Measurements from ENCODE around the gene AVL9. TPM values are rescaled to one million over a fixed set of nuclear protein-coding genes. Genes with fewer than 3 reads are reported as not detected.
"Not testable (repeated sequence)": the region's sequence is repeated elsewhere in the genome, so short reads cannot be mapped to it uniquely, and the experiment has no call there.

The AVL9 gene
- total RNA-seq, 1 experiment from 2014 or later, result 9.3 TPM

- H3K4me3 ChIP-seq, H3K36me3 ChIP-seq, H3K27me3 ChIP-seq, DNase-seq, H3K9me3 ChIP-seq: not testable (repeated sequence)
Measured at GRCh38 chr7:32636725-32637462, 141.6 kb downstream of the AVL9 start.

GRCh38 chr7:32637611-32638010 lies 142.3 kb downstream of the AVL9 start:
- peak; percentile 17 for DNase-seq
- not testable (repeated sequence) for H3K36me3 ChIP-seq, H3K27me3 ChIP-seq, H3K4me3 ChIP-seq, H3K9me3 ChIP-seq

Other genes with a start within 250 kb of the AVL9 start
- 31.5 and 220 TPM in 2 replicates for gene LSM5, start 5.1 kb upstream of the AVL9 start, total RNA-seq (2014; rRNA removed; shearing (Covaris generic); ENCODE audit: low replicate concordance)

All from MG63 (cell line).